Kidney epithelial cell (primary cell): ENCODE measurements around the gene ANKRD29. TPM values are rescaled to one million over a fixed set of nuclear protein-coding genes. Genes with fewer than 3 reads are reported as not detected.

ENCODE experiments used
- DNase-seq: peaks from one replicate; pipeline ENCODE4 v3.0.0-alpha.2; 2010; ENCODE audit warnings: low read depth
- H3K27me3 ChIP-seq: 2 replicates; pipeline ENCODE4 v1.6.0; 2011; ENCODE audit warnings: low read length; ENCODE audit not compliant: control insufficient read depth, insufficient read depth
- H3K36me3 ChIP-seq: 2 replicates; pipeline ENCODE4 v1.5.1; 2011; ENCODE audit warnings: low read length; ENCODE audit not compliant: control insufficient read depth, insufficient read depth
- H3K4me3 ChIP-seq: 2 replicates; pipeline ENCODE4 v1.5.1; 2011; ENCODE audit warnings: low read depth, mild to moderate bottlenecking, control low read depth, low read length
- total RNA-seq: library from RNA; depleted of rRNA; stranded (reverse); fragments of >200 nt; gene quantifications from 2 replicates; pipeline ENCODE4 v1.2.3, GENCODE V29; 2015
- TF ChIP-seq, protein P1 (sequence below): IDR thresholded peaks from 2 replicates; pipeline ENCODE4 v1.5.1; 2011; ENCODE audit warnings: mild to moderate bottlenecking, moderate library complexity, low read length, control low read depth, inconsistent platforms; ENCODE audit not compliant: insufficient read depth, poor library complexity, severe bottlenecking

The ANKRD29 gene
- total RNA-seq, 1 donor from 2014 or later, result 0.58 TPM

DNA sequence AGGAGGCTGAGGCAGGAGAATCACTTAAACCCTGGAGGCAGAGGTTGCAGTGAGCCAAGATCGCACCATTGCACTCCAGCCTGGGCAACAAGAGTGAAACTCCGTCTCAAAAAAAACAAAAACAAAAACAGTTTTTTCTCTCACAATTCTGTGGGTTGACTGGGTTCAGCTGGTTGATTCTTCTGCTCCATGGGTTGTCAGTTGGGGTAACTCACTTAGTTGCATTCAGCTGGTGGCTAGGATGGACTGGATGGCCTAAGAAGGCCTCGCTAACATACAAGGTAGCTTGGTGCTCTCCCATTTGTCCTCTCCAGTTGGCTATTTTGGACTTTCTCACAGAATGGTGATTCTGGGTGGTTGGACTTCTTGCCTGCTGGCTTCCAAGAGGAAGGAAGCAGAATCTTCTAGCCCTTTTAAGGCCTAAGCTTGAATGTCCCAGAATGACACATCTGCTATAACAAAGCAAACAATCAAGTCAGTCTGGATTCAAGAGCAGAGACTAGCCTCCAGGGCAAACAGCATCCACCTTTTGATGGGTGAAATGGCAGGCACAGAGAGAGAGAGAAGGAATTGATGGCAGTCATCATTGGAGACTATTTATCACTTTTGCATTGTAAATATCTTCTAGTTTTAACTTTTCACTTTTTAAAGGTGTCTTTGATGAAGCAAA lies 44.4 kb upstream of the ANKRD29 start:
- no peak for DNase-seq
- Histone ChIP-seq H3K27me3 (no peaks in the 10 kb centered on the region), H3K4me3 (no peak overlapping the region), H3K36me3 (no peaks in the 10 kb centered on the region)
- TF ChIP-seq, protein P1, sequence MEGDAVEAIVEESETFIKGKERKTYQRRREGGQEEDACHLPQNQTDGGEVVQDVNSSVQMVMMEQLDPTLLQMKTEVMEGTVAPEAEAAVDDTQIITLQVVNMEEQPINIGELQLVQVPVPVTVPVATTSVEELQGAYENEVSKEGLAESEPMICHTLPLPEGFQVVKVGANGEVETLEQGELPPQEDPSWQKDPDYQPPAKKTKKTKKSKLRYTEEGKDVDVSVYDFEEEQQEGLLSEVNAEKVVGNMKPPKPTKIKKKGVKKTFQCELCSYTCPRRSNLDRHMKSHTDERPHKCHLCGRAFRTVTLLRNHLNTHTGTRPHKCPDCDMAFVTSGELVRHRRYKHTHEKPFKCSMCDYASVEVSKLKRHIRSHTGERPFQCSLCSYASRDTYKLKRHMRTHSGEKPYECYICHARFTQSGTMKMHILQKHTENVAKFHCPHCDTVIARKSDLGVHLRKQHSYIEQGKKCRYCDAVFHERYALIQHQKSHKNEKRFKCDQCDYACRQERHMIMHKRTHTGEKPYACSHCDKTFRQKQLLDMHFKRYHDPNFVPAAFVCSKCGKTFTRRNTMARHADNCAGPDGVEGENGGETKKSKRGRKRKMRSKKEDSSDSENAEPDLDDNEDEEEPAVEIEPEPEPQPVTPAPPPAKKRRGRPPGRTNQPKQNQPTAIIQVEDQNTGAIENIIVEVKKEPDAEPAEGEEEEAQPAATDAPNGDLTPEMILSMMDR, result no peak

DNA sequence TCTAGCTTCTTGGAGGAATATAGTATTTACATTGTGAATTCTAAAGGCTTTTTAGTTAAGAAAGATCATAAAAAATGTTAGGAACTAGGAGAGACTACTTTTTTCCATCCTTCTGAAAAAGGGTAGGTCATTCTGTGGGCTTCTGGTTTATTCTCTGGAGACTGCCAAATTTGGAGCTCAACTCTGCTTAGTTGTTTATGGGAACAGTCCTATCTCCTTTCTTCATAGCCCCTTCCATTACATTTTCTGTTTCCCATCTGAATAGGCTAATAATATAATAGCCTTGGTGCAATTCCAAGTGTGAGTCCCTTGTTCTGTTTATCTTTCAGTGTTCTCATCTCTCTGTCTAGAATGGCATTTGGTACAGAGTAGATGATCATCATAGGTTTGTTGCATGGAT lies 42.1 kb upstream of the ANKRD29 start:
- TF ChIP-seq, protein P1, result no peak
- Histone ChIP-seq H3K4me3 (no peak overlapping the region), H3K36me3 (no peaks in the 10 kb centered on the region), H3K27me3 (no peaks in the 10 kb centered on the region)
- no peak for DNase-seq

DNA sequence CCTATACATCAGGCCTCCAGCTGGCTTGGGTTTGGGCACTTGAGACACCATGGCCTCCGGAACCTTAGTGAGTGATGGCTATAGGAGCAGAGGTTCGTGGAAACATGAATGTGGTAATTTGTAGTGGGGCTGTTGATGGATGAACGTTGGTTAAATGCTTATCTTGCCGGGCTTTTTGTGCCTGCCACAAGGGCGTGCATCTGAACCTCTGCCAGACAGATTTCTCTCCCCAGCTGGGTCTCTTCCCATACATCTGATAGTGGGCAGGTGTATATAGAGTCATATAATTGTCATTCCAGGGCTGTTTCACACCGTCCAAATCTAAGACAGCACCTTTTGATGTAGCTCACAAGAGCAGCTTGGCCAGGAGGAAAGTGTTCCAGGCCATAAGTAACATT lies 41.3 kb upstream of the ANKRD29 start:
- Histone ChIP-seq H3K4me3 (no peak overlapping the region), H3K27me3 (no peaks in the 10 kb centered on the region), H3K36me3 (no peaks in the 10 kb centered on the region)
- TF ChIP-seq, protein P1, result no peak
- DNase-seq, result no peak

DNA sequence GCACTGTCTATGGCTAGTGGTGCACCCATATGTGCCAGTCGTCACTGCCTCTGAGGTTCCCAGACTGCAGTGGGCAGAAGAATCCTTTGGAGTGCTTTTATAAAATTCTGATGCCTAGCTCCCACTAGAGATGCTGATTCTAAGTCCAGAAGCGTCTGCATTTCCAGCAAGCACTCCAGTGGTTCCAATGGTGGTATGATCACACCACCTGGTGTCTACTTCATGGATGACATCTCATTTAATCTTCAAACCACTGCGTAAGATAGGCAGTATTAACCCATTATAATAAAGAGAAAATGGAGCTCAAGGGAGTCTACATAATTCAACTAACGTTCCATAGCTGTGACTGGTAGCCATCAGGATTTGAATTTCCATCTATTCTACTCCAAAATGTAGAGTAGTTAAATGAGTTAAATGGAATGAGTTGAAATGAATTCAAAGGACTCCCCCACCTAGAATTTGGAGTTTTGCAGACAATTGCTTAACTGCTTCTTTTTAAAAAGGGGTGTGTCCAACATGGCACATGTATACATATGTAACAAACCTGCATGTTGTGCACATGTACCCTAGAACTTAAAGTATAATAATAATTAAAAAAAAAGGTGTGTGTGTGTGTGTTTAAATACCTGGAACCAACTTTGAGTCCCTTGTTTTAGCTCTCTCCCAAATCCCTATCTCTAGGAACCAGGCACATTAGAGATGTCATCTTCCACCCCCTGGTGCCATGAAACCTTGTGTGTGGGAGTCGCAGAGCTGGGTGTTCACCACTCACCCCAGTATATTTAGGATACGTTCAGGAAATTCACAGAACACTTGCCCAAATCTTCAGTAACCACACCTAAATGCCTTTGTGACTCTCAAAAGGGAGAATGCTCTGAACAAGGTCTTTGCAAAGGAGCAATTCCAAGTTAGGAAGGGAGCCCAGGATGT lies 40.6 kb upstream of the ANKRD29 start:
- Histone ChIP-seq H3K27me3 (no peaks in the 10 kb centered on the region), H3K36me3 (no peaks in the 10 kb centered on the region), H3K4me3 (no peak overlapping the region)
- TF ChIP-seq, protein P1, result peak; percentile 50
- no peak for DNase-seq

DNA sequence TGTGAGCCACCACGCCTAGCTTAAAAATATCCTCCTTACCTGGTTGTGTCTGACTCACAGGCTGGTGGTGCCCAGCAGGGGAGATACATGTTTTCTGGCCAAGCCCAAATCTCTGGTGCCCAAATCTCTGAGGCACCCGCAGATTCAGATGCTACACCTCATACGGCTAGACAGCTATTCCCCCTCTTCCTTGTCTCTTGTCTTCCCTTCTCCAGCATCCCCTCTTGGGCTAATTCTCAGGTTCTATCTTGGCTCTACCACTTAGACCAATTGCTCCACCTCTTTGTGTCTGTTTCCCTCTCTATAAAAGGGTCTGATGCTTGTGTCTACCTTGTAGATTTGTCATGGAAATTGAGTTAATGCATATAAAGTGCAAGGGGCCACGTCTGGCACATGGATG lies 39.9 kb upstream of the ANKRD29 start:
- DNase-seq, result no peak
- Histone ChIP-seq H3K27me3 (no peaks in the 10 kb centered on the region), H3K4me3 (no peak overlapping the region), H3K36me3 (no peaks in the 10 kb centered on the region)
- TF ChIP-seq, protein P1, result no peak
